C4-2B (cell line): ENCODE data around the gene NUDCD2.
A peak's percentile ranks its signal among the peaks of the same experiment; 100 is the strongest.

ENCODE experiments used
- H3K27ac ChIP-seq: fragments of 450-650 bp; 2 replicates; pipeline ENCODE4 v1.5.1; 2017
- CTCF ChIP-seq: fragments of 450-650 bp; conservative IDR thresholded peaks from 2 replicates; pipeline ENCODE4 v1.5.1; 2017; ENCODE audit warnings: mild to moderate bottlenecking
- ZFX ChIP-seq: fragments of 450-650 bp; IDR thresholded peaks from 2 replicates; pipeline ENCODE4 v1.6.1; 2017

The NUDCD2 gene

GRCh38 chr5:163504079-163504931 lies 44.4 kb upstream of the NUDCD2 start:
- peak overlapping the region; percentile 82 for H3K27ac ChIP-seq
- TF ChIP-seq ZFX (no peak), CTCF (no peak)

- TF ChIP-seq ZFX (no peak), CTCF (peak; percentile 33)
- peak overlapping the region; percentile 82; the same call in 1 of the 2 replicates for H3K27ac ChIP-seq
These were observed 43.5 kb upstream of the NUDCD2 start for GRCh38 chr5:163503106-163504078.

GRCh38 chr5:163502521-163502920 lies 42.6 kb upstream of the NUDCD2 start:
- H3K27ac ChIP-seq, result no peak overlapping the region
- no peak for TF ChIP-seq ZFX
- no peak for TF ChIP-seq CTCF

GRCh38 chr5:163498886-163499285 lies 39.0 kb upstream of the NUDCD2 start:
- no peak overlapping the region for H3K27ac ChIP-seq
- TF ChIP-seq ZFX (no peak), CTCF (no peak)

GRCh38 chr5:163497315-163497714 lies 37.4 kb upstream of the NUDCD2 start:
- H3K27ac ChIP-seq, result no peak overlapping the region
- TF ChIP-seq ZFX (no peak), CTCF (no peak)

GRCh38 chr5:163496286-163496685 lies 36.4 kb upstream of the NUDCD2 start:
- no peak overlapping the region for H3K27ac ChIP-seq
- TF ChIP-seq ZFX (no peak), CTCF (no peak)

GRCh38 chr5:163489745-163490075 lies 29.8 kb upstream of the NUDCD2 start:
- no peak overlapping the region for H3K27ac ChIP-seq
- TF ChIP-seq CTCF (no peak), ZFX (no peak)
